ENCODE measurements around the gene SF3B3.
A peak's percentile ranks its signal among the peaks of the same experiment; 100 is the strongest.
"Not testable (repeated sequence)": the region's sequence is repeated elsewhere in the genome, so short reads cannot be mapped to it uniquely, and the experiment has no call there.

SF3B3 gene

GRCh38 chr16:70512456-70512855 is 11.2 kb upstream of the SF3B3 start:
- peak; percentile 63 for DNase-seq

- peak; percentile 63 for DNase-seq
These were observed 2.9 kb upstream of the SF3B3 start for GRCh38 chr16:70520612-70521297.

- DNase-seq = no peak
These were observed 1.2 kb upstream of the SF3B3 start for GRCh38 chr16:70522216-70523075.

- DNase-seq = peak; percentile 66
These were observed 407 bp upstream of the SF3B3 start, which contains the start of gene COG4 for GRCh38 chr16:70523076-70523742. COG4 (minus strand) TSS chr16:70523554; CDS start chr16:70523543, 11 bp downstream.

- DNase-seq = not testable (repeated sequence)
These were observed 796 bp downstream of the SF3B3 start for GRCh38 chr16:70524399-70524825.

GRCh38 chr16:70526403-70526802 is 2.8 kb downstream of the SF3B3 start:
- no peak for DNase-seq

GRCh38 chr16:70527315-70527996 is 3.8 kb downstream of the SF3B3 start:
- no peak for DNase-seq

- DNase-seq = peak; percentile 48
These were observed 5.6 kb downstream of the SF3B3 start for GRCh38 chr16:70529051-70529777.

GRCh38 chr16:70529954-70530353 is 6.3 kb downstream of the SF3B3 start:
- not testable (repeated sequence) for DNase-seq

- no peak for DNase-seq
These were observed 11.4 kb downstream of the SF3B3 start for GRCh38 chr16:70534971-70535370.

- no peak for DNase-seq
These were observed 17.4 kb downstream of the SF3B3 start for GRCh38 chr16:70540994-70541393.

GRCh38 chr16:70544548-70544947 is 20.9 kb downstream of the SF3B3 start:
- no peak for DNase-seq

GRCh38 chr16:70548936-70549335 is 25.3 kb downstream of the SF3B3 start:
- DNase-seq = no peak

GRCh38 chr16:70550082-70550481 is 26.5 kb downstream of the SF3B3 start:
- no peak for DNase-seq

GRCh38 chr16:70551788-70552187 is 28.2 kb downstream of the SF3B3 start:
- no peak for DNase-seq

- DNase-seq = no peak
These were observed 29.1 kb downstream of the SF3B3 start for GRCh38 chr16:70552675-70553074.

- no peak for DNase-seq
These were observed 30.0 kb downstream of the SF3B3 start for GRCh38 chr16:70553645-70554044.

GRCh38 chr16:70556063-70556462 is 32.4 kb downstream of the SF3B3 start:
- no peak for DNase-seq

- DNase-seq = no peak
These were observed 38.0 kb downstream of the SF3B3 start for GRCh38 chr16:70561623-70562022.

GRCh38 chr16:70563636-70564035 is 40.0 kb downstream of the SF3B3 start:
- DNase-seq = no peak

GRCh38 chr16:70565053-70565452 is 41.4 kb downstream of the SF3B3 start:
- no peak for DNase-seq

- DNase-seq = no peak
These were observed 45.1 kb downstream of the SF3B3 start for GRCh38 chr16:70568601-70569237.
